NCI-H526 treated with DMSO at 0.1 percent for 48 hours (cell line): ENCODE results near the gene FAM168B.
"Not testable (repeated sequence)": the region's sequence is repeated elsewhere in the genome, so short reads cannot be mapped to it uniquely, and the experiment has no call there.

Source experiments
- DNase-seq: peaks from one replicate; lab custom pipeline; 2025; lab: John Stamatoyannopoulos, UW

The FAM168B gene

GRCh38 chr2:131093006-131093695 lies at the start of gene FAM168B:
Gene FAM168B, minus strand, starts transcription at chr2:131093460. Its CDS starts 10,814 bp downstream, at chr2:131082646.
- DNase-seq = peak; percentile 78

GRCh38 chr2:131142849-131143248 lies 49.6 kb upstream of the FAM168B start:
- no peak for DNase-seq

GRCh38 chr2:131140581-131140980 lies 47.3 kb upstream of the FAM168B start:
- DNase-seq = no peak

- DNase-seq = no peak
Observed at GRCh38 chr2:131132729-131133128, 39.5 kb upstream of the FAM168B start.

GRCh38 chr2:131130298-131130596 lies 37.0 kb upstream of the FAM168B start:
- no peak for DNase-seq

- no peak for DNase-seq
Observed at GRCh38 chr2:131127981-131128380, 34.7 kb upstream of the FAM168B start.

- DNase-seq = no peak
Observed at GRCh38 chr2:131127076-131127475, 33.8 kb upstream of the FAM168B start.

- no peak for DNase-seq
Observed at GRCh38 chr2:131126436-131126835, 33.2 kb upstream of the FAM168B start.

- DNase-seq = no peak
Observed at GRCh38 chr2:131125195-131125757, 32.0 kb upstream of the FAM168B start.

GRCh38 chr2:131123192-131123591 lies 29.9 kb upstream of the FAM168B start:
- no peak for DNase-seq

GRCh38 chr2:131122496-131122895 lies 29.2 kb upstream of the FAM168B start:
- no peak for DNase-seq

- DNase-seq = no peak
Observed at GRCh38 chr2:131121464-131121863, 28.2 kb upstream of the FAM168B start.

- no peak for DNase-seq
Observed at GRCh38 chr2:131120815-131121317, 27.6 kb upstream of the FAM168B start.

- no peak for DNase-seq
Observed at GRCh38 chr2:131115752-131116151, 22.5 kb upstream of the FAM168B start.

GRCh38 chr2:131114950-131115349 lies 21.7 kb upstream of the FAM168B start:
- DNase-seq = not testable (repeated sequence)

GRCh38 chr2:131113566-131114227 lies 20.4 kb upstream of the FAM168B start:
- no peak for DNase-seq

GRCh38 chr2:131112529-131112928 lies 19.3 kb upstream of the FAM168B start:
- no peak for DNase-seq

- peak; percentile 40 for DNase-seq
Observed at GRCh38 chr2:131105950-131106801, 12.9 kb upstream of the FAM168B start.

- peak; percentile 82 for DNase-seq
Observed at GRCh38 chr2:131105156-131105949, 12.1 kb upstream of the FAM168B start, which contains the start of gene PLEKHB2. Gene PLEKHB2, plus strand, starts transcription at chr2:131105336. Its CDS starts 15,606 bp downstream, at chr2:131120942.

GRCh38 chr2:131104487-131105155 lies 11.4 kb upstream of the FAM168B start:
- DNase-seq = peak; percentile 80

- DNase-seq = no peak
Observed at GRCh38 chr2:131103165-131103564, 9.9 kb upstream of the FAM168B start.
